HG03064 (cell line): ENCODE data around the gene ABCB6.
"Not testable (repeated sequence)": the region's sequence is repeated elsewhere in the genome, so short reads cannot be mapped to it uniquely, and the experiment has no call there.

Experiments
- ATAC-seq: cut with Tn5 transposase; IDR thresholded peaks from one replicate; pipeline ENCODE4 v1.9.1; 2021; ENCODE audit warnings: low read depth; ENCODE audit not compliant: unreplicated experiment

The ABCB6 gene

DNA sequence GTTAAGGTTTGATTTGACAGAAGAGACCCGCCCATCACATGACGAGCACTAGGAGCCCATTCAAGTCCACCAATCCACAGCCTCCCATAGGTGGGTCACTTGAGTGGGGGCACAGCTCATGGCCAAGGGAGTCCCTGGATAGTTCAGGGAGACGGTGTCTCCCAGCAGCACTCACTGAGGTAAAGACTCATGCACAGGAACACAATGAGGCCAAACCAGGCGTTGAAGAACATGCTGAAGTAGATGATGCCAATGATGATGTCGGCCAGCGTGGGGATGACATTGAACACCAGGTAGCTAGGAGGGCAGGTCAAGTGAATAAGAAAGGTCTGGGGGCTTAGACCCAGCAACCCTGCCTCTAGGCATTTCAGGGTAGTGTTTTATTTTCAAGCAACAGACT is 4.0 kb downstream of the ABCB6 start:
- no peak for ATAC-seq

DNA sequence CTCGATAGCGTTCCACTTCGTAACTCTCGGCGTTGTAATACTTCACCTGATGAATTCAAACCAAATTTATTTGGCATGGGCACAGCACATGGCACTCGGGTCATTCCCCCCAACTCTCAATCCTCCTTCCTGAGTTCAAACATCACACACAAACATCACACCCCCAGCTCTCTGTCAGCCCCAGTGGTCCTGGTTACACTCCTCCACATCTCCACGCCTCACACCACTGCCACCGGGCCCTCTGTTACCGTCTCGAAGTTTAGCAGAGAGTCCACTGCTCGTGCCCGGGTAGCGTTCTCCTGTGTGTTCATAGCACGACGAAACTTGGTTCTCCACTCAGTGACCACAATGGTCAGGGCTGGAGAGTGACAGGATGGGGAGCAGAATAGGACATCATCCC is 4.6 kb downstream of the ABCB6 start:
- no peak for ATAC-seq

DNA sequence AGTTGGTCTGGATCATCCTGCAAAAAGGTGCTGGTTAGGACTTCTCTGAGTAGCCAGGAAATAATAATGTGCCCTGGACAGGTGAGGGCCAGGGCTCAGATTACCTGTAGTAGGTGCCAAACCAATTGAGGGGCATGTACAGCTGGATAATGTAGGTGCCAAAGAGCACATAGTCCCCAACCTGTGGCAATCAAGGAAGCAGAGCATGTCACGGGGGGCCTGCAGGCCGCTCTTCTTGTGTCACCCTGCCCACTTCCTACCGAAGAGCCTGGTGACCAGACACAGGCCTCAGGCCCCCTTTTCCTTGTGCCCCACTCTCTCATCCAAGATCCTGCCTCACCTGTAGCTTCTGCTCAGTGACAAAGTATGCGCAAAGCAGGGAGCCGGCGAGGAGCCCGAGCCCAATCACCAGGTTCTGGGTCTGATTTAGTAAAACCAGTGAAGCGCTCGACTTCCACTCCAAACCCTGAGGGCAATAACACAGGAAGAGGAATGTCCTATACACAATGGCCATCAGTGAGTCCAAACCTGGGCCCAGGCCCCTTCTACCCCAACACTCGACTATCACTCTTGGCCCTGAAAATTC is 5.2 kb downstream of the ABCB6 start:
- ATAC-seq = no peak

DNA sequence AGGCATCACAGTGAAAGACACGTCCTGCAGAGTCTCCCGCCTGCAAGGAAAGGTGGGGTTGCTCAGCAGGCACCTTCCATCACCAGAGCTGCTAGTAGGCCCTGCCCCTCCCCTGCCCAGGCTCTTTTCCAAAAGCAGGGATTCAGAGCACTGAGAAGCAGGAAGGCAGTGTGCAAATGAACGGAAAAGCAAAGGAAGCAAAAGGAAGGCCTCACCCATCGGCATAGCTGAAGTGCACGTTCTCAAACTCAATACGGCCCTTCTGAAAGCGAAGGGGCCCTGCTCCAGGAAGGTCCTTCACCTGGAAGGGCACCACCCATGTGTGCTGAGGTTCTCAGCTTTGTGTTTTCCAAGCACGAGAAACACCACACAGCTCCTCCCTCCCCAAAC is 5.7 kb downstream of the ABCB6 start:
- no peak for ATAC-seq

DNA sequence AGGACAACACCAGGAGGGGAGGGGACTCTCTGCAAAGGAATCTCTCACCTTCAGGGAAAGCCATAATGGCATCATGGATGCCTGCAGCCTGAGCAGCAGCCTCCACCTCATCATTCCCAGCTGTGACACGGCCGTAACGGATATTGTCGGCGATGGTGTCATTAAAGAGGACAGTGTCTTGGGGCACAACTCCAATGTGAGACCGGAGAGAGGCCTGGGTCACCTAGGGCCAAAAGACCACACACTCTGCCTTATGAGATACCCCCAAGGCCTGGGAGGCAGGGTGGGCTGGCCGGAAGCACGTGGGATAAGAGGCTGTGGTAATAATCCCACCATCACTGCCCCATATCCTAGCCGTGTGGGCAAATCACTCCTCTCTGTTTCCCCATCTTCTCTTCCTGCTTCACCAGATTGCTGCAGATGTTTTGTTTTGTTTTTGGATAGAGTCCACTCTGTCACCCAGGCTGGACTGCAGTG is 7.8 kb downstream of the ABCB6 start:
- ATAC-seq = no peak

DNA sequence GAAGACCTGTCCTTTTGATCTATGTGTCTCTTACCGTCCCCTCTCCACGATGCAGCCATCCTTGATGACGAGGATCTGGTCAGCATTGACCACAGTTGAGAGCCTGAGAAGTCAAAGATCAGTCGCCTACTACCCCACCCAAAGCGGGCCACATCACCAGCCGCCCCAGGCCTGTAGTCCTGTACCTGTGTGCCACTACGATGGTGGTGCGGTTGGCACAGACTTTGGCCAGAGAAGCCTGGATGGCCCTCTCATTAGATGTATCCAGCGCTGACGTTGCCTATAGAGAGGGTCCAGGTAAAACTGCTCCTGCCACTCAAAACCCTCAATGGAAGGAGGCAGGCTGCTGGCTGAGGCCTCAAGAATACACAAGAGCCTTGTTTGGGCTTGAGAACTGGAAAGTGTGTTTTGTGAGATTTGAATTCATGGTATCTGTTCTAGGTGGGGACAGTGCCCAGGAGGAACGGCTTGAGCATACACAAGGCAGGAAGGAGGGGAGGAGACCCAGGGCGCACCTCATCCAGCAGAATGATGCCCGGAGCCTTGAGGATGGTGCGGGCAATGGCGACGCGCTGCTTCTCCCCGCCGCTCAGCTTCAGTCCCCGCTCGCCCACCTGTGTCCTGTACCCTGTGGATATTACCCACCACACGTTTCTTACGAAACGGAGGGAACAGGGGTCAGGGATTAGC is 8.4 kb downstream of the ABCB6 start:
- ATAC-seq = no peak

DNA sequence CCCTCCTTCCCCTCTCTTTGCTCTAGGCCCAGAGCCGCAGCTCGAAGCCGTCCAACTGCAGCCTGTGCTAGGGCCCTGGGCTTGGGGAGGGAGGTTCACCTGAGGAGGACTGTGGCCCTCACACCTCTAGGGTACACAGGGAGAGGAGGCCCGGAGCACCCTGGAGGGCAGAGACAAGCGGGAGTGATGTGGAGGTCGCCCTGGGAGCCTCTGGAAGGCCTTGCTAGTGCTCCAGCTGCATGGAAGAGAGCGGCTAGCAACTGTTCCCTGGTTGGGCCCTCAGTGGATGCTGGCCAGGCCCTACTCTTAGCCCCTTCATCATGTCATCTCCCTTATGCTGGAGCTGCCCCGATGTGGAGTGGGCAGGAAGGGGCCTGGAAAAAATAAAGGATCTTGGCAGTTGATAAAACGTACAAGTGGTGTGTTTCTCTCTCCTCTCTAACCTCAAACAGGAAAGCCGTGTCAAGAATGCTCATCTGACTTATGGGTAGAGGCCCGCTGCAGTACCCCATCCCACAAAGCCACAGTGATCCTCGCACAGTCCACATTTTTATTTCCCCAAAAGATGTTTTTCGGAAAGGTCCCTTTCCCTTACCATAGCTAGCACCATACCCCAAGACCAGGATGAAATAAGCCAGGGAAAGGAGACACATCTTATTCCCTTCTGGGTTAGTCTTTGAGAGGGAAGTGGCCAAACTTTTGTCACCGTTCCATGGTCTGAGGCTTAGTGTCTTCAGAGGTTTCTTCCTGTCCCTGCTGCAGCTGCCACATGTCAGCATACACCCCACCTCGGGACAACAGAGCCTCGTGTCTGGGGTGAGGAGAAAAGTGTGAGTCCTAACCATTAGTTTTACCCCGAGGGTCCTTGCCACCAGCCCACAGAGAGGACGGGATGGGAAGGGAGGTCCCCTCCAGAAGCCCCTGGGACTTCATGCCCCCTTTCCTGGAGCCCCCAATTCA is 9.2 kb downstream of the ABCB6 start:
- no peak for ATAC-seq

DNA sequence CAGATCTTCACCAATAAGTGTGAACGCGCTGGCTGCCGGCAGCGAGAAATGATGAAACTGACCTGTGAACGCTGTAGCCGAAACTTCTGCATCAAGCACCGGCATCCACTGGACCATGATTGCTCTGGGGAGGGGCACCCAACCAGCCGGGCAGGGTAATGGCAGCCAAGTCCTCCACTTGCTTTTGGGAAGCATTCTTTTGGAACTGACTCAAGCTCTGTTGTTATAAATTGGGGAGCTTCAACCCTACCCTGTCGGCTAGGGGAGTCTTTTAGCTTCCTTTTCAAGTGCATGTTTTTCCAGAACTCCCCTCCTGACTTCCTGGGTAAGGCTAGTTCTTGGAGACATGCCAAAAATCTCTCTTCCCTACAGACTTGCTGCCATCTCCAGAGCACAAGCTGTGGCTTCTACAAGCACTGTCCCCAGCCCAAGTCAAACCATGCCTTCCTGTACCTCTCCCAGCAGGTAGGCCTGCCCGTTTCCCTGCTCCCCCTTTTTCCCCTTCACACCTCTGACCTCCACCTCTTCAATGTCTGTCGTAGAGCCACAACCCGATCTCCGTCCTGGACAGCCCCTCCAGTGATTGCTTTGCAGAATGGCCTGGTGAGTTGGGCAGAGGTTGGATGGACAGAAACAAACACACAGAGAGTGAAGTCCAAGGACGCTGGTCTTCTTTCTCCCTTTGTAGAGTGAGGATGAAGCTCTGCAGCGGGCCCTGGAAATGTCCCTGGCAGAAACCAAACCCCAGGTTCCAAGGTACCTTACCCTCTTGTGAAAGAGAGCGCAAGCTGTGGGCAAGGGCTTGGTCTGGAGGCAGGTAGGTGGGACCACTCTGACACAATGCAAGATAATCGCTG is 10.6 kb downstream of the ABCB6 start:
- ATAC-seq = no peak

DNA sequence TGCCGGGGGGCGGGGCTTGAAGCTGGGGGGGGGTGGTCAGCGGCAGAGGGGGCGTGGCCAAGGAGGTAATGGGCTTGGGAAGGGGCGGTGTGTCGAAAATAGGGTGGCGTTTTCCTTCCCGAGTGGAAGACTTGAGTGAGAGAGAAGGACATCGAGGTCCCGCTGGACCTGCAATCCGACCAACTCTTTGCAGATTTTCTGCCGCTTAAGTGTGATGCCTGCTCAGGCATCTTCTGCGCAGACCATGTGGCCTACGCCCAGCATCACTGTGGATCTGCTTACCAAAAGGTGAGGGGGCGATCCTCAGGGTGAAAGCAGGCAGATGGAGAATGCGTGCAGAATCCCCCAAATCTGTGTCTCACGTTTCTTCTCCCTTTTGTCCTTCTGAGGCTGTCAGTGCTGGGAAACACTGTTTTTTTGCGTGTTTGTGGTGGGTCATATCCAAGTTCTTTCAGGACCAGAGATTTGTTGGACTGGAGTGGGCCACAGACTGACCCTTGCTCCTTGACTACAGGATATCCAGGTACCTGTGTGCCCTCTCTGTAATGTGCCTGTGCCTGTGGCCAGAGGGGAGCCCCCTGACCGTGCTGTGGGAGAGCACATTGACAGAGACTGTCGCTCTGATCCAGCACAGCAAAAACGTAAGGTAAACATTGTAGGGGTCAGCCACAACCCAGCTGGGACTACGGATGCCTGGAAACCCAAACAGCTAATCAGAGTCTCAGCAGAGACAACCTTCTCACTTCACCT is 11.4 kb downstream of the ABCB6 start:
- ATAC-seq = no peak

DNA sequence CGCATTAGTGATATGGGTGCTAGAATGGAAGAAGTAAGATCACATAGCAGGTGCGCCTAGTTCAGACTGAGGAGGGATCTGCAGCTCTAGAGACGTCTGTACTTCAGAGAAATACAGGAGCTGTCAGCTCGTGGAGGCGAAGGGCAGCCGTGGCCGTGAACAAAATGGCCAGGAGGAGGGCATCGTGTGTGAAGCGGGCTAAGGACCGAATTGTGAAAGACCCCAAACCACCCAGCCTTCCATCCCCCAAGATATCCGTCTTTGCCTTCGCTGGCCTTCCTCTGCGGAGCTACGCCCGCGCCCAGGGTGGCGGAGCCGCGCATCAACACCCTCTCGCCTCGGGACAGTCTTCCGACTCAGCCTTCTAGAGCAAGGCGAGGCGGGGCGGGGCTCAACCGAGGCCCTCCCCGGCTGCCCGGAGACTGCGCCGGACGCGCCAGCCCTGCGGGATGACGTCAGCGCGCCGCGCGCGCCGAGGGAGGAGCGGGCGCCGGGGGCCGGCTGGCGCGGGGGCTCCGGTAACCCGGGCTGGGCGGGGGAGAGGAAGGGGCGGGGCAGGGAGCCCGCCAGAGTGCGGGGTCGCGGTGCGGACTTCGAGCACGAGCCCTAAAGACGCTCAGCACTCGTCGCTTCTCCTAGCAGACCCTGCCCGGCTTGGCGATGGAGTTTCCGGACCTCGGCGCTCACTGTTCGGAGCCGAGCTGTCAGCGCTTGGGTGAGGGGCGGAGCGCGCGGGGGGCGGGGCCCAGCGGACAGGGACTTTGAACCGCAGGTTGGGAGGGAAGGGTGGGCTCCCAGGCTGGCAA is 12.2 kb downstream of the ABCB6 start, which contains the start of gene ZFAND2B:
ZFAND2B (plus strand) TSS at position 455 of the 806 bp plus-strand sequence; CDS start at position 661, 206 bp downstream.
- ATAC-seq = peak; percentile 99

DNA sequence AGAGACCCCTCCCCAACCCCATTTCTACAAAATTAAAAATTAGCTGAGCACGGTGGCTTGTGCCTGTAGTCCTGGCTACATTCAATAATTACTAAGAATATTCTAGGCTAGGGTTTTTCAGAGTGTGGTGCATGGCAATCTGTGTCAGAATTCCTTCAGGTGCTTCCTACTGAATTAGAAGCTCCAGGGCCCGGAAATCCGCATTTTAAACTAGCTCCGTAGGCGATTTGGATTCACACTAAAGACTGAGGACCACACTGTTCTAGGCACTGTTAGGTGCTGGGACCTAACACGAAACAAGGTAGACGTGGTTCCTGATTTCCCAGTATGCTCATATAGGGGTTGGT is 12.8 kb downstream of the ABCB6 start:
- ATAC-seq = no peak

DNA sequence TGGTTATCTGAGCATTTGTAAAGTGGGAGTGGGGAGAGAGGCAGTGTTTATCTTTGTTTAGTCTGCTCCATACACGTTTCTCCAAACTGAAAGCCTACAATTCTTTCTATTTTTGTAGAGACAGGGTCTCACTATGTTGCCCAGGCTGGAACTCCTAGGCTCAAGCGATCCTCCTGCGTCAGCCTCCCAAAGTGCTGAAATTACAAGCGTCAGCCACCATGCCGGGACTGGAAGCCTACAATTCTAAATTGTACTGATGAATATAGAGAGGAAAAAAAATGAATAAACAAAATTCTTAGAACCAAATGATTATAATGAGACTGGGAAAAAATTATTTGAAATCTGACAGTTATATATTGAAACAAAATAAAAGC is 13.6 kb downstream of the ABCB6 start:
- ATAC-seq = no peak

DNA sequence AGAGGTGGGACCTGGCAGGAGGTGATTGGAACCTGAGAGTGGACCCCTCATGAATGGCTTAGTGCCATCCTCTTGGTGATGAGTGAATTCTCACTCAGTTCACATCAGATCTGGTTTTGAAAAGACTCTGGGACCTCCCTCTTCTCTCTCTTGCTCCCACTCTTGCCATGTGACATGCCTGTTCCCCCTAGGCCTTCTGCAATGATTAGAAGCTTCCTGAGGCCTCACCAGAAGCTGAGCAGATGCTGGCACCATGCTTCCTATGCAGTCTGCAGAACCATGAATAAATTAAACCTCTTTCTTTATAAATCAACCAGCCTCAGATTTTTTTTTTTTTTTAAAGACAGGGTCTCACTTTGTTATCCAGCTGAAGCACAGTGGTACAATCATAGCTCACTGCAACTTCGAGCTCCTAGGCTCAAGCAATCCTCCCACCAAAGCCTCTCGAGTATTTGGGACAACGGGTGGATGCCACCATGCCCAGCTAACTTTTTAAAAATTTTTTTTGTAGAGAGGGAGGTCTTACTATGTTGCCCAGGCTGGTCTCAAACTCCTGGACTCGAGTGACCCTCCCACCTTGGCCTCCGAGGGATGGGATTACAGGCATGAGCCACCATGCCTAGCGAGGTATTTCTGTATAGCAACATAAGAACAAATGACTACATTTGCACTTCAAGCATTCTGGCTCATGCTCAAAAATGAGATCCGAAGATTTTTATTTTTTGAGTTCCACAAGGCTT is 14.2 kb downstream of the ABCB6 start:
- no peak for ATAC-seq

DNA sequence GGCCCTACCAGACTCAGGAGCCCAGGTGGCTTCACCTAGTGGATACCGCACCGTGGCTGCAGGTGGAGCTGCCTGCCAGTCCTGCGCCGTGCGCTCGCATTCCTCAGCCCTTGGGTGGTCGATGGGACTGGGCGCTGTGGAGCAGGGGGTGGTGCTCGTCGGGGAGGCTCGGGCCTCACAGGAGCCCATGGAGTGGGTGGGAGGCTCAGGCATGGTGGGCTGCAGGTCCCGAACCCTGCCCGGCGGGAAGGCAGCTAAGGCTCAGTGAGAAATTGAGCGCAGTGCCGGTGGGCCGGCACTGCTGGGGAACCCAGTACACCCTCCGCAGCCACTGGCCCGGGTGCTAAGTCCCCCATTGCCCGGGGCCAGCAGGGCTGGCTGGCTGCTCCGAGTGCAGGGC is 17.4 kb downstream of the ABCB6 start:
- not testable (repeated sequence) for ATAC-seq

DNA sequence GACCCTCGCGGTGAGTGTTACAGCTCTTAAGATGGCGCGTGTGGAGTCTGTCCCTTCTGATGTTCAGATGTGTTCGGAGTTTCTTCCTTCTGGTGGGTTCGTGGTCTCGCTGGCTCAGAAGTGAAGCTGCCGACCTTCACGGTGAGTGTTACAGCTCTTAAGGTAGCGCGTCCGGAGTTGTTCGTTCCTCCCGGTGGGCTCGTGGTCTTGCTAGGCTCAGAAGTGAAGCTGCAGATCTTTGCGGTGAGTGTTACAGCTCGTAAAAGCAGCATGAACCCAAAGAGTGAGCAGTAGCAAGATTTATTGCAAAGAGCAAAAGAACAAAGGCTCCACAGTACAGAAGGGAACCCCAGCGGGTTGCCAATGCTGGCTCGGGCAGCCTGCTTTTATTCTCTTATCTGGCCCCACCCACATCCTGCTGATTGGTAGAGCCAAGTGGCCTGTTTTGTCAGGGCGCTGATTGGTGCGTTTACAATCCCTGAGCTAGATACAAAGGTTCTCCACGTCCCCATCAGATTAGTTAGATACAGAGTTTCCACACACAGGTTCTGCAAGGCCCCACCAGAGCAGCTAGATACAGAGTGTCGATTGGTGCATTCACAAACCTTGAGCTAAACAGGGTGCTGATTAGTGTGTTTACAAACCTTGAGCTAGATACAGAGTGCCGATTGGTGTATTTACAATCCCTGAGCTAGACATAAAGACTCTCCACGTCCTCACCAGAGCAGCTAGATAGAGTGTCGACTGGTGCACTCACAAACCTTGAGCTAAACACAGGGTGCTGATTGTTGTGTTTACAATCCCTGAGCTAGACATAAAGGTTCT is 18.0 kb downstream of the ABCB6 start:
- ATAC-seq = not testable (repeated sequence)

DNA sequence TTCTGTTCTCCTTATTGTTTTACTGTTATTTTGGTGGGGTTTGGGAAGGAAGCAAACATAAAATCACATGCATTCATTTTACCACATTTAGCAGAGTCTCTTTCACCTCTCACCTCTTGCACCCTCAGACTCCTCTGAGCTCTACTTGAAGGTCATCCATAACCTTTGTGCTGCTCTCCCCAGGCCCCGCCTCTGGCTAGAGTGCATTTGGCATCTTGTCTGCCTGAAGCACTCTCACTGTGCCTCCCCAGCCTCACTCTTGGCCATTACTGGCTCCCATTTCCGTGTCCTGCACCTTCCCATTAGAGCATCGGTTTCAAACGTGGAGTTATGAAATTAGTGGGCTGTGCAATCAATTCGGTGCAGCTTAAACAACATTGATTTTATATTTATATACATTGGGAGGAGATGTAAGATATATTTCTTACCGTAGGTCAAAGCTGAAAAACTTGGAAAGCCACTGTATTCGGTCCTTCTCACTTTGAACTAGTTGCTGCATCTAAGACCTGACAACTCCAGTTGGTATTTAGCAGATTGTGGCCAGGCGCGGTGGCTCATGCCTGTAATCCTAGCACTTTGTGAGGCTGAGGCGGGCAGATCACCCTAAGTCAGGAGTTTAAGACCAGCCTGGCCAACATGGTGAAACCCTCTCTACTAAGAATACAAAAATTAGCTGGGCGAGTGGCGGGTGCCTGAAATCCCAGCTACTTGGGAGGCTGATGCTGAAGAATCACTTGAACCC is 19.1 kb downstream of the ABCB6 start:
- ATAC-seq = no peak

DNA sequence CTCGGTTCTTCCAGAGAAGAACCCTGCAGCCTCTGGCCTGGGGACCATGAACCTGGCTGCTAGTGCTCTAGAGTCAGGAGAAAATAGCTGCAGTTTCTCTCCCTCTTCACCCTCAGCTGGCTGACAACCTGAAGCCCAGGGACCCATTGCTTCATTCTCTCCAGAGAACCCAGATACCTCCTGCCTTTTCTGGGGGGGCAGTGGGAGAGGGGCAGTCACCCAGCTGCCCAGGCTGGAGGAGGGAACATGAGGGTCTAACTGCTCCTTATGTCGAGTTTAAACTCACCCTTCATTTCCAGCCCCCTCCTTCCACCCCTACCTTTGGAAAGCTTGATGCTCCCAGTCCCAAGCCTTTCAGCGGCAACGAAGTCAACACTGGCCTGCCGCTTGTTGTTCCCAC is 19.8 kb downstream of the ABCB6 start:
- no peak for ATAC-seq
